Liver (tissue), 2 donors: ENCODE results near the gene SOBP.

Experiments used
- CTCF ChIP-seq: fragments of 150-350 bp; IDR thresholded peaks from 2 replicates; pipeline ENCODE4 v1.5.1; 2017; ENCODE audit warnings: improper control_type of control experiment, low read depth, low read length; ENCODE audit not compliant: missing input control
- FOXA1 ChIP-seq: IDR thresholded peaks from 2 replicates; pipeline ENCODE4 v1.6.1; 2016; ENCODE audit warnings: antibody characterized with exemption
- donor health status: healthy.

DNA sequence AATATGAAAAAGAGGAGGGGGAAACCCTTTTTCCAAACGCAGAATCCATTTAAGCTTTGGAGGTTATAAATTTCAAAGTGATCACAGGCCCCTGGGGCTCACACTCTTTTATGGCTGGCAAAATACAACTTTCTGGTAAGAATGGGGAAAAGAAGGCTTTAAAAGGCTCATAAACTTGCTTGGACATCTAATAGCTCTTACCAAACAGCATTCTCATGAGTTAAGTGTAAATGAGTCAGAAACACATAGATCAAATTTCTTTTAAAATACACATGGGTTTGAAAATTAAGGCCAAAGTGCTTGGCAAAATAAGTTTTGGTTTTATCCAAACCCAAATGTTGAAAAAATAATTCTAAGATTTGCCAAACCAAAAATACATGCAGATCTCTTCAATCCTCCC lies 154.6 kb downstream of the SOBP start:
- TF ChIP-seq FOXA1 (no peak), CTCF (no peak)
